Gastroesophageal sphincter (tissue), 4 donors: ENCODE results near the gene C5orf15. TPM values are rescaled to one million over a fixed set of nuclear protein-coding genes. Genes with fewer than 3 reads are reported as not detected.

Experiments
- ATAC-seq: fragments of 150-250 bp; one replicate; pipeline ENCODE4 v1.9.1; 2016; ENCODE audit warnings: mild to moderate bottlenecking, moderate library complexity
- H3K27ac ChIP-seq, 4 donors: fragments of 200-600 bp; sonication (generic) in 3 of 4; 1 replicate in 3 of 4; 2 replicates in 1 of 4; pipeline ENCODE4 v1.5.1; 2016 to 2019
- H3K27me3 ChIP-seq: fragments of 200-600 bp; sonication (generic); one replicate; pipeline ENCODE4 v1.5.1; 2019
- H3K36me3 ChIP-seq, 2 donors: fragments of 200-600 bp; sonication (generic); one replicate each; pipeline ENCODE4 v1.5.1; 2019; ENCODE audit warnings: control low read depth in 1 of 2
- H3K4me1 ChIP-seq, 3 donors: fragments of 200-600 bp; sonication (generic); 1 replicate in 2 of 3; 2 replicates in 1 of 3; pipeline ENCODE4 v1.5.1; 2016 to 2019; ENCODE audit warnings: control low read depth in 2 of 3
- H3K4me3 ChIP-seq, 2 donors: fragments of 200-600 bp; sonication (generic); one replicate each; pipeline ENCODE4 v1.5.1; 2019; ENCODE audit warnings: mild to moderate bottlenecking in 1 of 2, moderate library complexity in 1 of 2
- H3K9me3 ChIP-seq, 3 donors: fragments of 200-600 bp; sonication (generic); one replicate each; pipeline ENCODE4 v1.5.1; 2017 to 2019; ENCODE audit warnings: control low read depth in 2 of 3
- EP300 ChIP-seq: sonication (generic); formaldehyde crosslinking; IDR thresholded peaks from one replicate; pipeline ENCODE4 v1.6.1; 2017; ENCODE audit warnings: antibody characterized with exemption, mild to moderate bottlenecking
- POLR2A ChIP-seq, 2 donors: fragments of 450-650 bp; IDR thresholded peaks; one replicate each; pipeline ENCODE4 v1.6.1; 2017; ENCODE audit warnings: antibody characterized with exemption in 2 of 2, mild to moderate bottlenecking in 2 of 2, moderate library complexity in 1 of 2
- POLR2AphosphoS5 ChIP-seq: sonication (generic); formaldehyde crosslinking; IDR thresholded peaks from one replicate; pipeline ENCODE4 v1.6.1; 2017; ENCODE audit warnings: antibody characterized with exemption
- WGBS, 2 donors: methylation state at CpG; one replicate each; pipeline ENCODE4 v1.1.5; 2018; ENCODE audit warnings: low coverage in 1 of 2; 5-methylcytosine and 5-hydroxymethylcytosine counted together
- total RNA-seq, 4 donors: library from RNA; depleted of rRNA; stranded (reverse); fragments of >200 nt; gene quantifications; one replicate each; pipeline ENCODE4 v1.1.0, GENCODE V29; 2016
- TF ChIP-seq, protein P1 (sequence below), 4 experiments: fragments of 200-600 bp in 2 of 4; fragments of 450-650 bp in 2 of 4; sonication (generic) in 1 of 4; IDR thresholded peaks; one replicate each; pipeline ENCODE4 v1.5.1; 2017 to 2019; ENCODE audit warnings: antibody characterized with exemption in 4 of 4, mild to moderate bottlenecking in 2 of 4, moderate library complexity in 2 of 4

C5orf15 gene
- total RNA-seq, 4 donors from 2014 or later = 22.2 to 38.0 (median 23.2) TPM

DNA sequence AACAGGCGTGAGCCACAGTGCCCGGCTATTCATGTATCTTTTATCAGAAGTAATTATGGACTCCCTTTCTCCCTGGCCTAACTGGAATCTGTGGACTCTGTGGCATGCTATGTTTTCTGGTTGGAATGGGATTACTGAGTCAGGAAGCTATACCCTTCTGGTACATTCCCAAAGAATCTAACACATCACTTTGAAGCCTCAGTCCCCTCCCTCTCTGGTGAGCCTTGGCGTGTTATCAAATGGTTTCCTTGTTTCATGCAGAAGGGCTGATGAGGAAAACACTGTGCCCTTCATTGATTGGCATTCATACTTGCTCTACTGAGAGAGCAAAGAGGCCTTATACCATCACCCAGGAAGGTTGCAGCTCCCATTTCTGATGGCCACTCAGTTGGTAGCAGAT lies 22.9 kb downstream of the C5orf15 start:
- no peak overlapping the region for H3K4me3 ChIP-seq
- no peaks in the 10 kb centered on the region for H3K9me3 ChIP-seq
- H3K27ac ChIP-seq = no peak overlapping the region
- no peak for ATAC-seq
- H3K4me1 ChIP-seq = peaks cover 0 to 12% (median 0%) of the 10 kb centered on the region in 3 donors
- TF ChIP-seq, protein P1, sequence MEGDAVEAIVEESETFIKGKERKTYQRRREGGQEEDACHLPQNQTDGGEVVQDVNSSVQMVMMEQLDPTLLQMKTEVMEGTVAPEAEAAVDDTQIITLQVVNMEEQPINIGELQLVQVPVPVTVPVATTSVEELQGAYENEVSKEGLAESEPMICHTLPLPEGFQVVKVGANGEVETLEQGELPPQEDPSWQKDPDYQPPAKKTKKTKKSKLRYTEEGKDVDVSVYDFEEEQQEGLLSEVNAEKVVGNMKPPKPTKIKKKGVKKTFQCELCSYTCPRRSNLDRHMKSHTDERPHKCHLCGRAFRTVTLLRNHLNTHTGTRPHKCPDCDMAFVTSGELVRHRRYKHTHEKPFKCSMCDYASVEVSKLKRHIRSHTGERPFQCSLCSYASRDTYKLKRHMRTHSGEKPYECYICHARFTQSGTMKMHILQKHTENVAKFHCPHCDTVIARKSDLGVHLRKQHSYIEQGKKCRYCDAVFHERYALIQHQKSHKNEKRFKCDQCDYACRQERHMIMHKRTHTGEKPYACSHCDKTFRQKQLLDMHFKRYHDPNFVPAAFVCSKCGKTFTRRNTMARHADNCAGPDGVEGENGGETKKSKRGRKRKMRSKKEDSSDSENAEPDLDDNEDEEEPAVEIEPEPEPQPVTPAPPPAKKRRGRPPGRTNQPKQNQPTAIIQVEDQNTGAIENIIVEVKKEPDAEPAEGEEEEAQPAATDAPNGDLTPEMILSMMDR (IDR thresholded peaks at IDR 0.05) = no peak
- no peak for TF ChIP-seq POLR2A (IDR thresholded peaks at IDR 0.05)
- TF ChIP-seq POLR2AphosphoS5 = no peak
- TF ChIP-seq EP300 = no peak
- no peaks in the 10 kb centered on the region for H3K36me3 ChIP-seq
- peaks cover 5% of the 10 kb centered on the region for H3K27me3 ChIP-seq
- 93 to 96% methylated on average over 3 of the region's 3 CpGs for WGBS, 2 donors

DNA sequence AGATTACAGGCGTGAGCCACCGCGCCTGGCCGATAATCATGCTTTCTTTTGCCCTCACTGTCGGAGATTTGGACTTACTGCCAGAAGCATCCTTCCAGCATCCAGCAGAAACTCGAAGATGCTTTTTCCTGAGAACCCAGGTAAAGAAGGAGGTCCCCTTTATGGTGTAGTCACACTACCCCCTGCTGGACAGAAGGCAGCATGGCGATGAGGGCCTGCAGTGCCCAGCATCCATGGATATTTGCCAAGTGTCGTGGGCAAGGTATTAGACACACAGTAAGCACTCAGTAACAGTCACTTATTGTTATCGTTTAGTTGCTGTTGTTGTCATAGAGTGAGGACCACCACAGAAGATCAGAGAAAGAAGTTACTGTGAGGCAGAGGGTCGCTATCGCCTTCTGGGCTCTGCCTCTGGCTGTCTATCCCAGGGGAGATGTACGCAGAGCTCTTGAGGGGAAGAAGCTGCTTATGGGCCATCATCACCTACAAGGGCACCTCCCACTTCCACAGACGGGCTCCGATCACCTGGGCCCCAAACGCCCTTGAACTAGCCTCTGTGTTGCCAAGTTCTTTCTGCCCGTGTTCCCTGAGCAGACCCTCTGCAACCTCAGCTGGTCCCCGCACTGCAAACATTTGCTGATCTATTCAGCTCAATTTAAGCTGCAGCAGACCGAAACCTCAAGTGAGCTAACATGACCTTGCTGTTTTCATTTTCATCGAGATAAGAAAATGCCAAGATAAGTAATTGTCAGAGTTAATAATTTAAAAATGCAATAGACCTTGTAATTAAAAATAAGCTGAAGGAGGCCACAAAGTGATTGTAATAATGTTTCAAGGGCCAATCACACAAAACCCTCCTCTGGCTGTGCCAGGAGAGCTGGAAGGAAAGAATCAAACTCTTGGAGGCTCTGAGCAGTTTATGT lies 23.9 kb downstream of the C5orf15 start:
- Histone ChIP-seq H3K4me3 (no peak overlapping the region), H3K27ac (no peak overlapping the region), H3K4me1 (peaks cover 0 to 12% (median 0%) of the 10 kb centered on the region in 3 donors), H3K9me3 (no peaks in the 10 kb centered on the region), H3K36me3 (no peaks in the 10 kb centered on the region), H3K27me3 (peaks cover 5% of the 10 kb centered on the region)
- WGBS, 2 donors = 79 to 88% methylated on average over 4 to 6 of the region's 19 CpGs
- no peak for ATAC-seq
- no peak for TF ChIP-seq POLR2AphosphoS5
- TF ChIP-seq EP300 = no peak
- no peak for TF ChIP-seq POLR2A (IDR thresholded peaks at IDR 0.05)
- TF ChIP-seq, protein P1 (IDR thresholded peaks at IDR 0.05) = peak in 3 of 4 experiments; percentile 20 to 47 (median 26)

- no peak overlapping the region for H3K27ac ChIP-seq
- peaks cover 0 to 12% (median 0%) of the 10 kb centered on the region in 3 donors for H3K4me1 ChIP-seq
- TF ChIP-seq, protein P1 (IDR thresholded peaks at IDR 0.05) = no peak
- no peak for TF ChIP-seq EP300
- TF ChIP-seq POLR2AphosphoS5 = no peak
- TF ChIP-seq POLR2A (IDR thresholded peaks at IDR 0.05) = no peak
- H3K9me3 ChIP-seq = no peaks in the 10 kb centered on the region
- no peak for ATAC-seq
- no peaks in the 10 kb centered on the region for H3K36me3 ChIP-seq
- peaks cover 5% of the 10 kb centered on the region for H3K27me3 ChIP-seq
- 83% methylated on average over 1 of the region's 7 CpGs; no CpG with 5 or more reads in 1 of the 2 donors for WGBS, 2 donors
- H3K4me3 ChIP-seq = no peak overlapping the region
These were observed 25.0 kb downstream of the C5orf15 start for GRCh38 chr5:133943475-133943817.

DNA sequence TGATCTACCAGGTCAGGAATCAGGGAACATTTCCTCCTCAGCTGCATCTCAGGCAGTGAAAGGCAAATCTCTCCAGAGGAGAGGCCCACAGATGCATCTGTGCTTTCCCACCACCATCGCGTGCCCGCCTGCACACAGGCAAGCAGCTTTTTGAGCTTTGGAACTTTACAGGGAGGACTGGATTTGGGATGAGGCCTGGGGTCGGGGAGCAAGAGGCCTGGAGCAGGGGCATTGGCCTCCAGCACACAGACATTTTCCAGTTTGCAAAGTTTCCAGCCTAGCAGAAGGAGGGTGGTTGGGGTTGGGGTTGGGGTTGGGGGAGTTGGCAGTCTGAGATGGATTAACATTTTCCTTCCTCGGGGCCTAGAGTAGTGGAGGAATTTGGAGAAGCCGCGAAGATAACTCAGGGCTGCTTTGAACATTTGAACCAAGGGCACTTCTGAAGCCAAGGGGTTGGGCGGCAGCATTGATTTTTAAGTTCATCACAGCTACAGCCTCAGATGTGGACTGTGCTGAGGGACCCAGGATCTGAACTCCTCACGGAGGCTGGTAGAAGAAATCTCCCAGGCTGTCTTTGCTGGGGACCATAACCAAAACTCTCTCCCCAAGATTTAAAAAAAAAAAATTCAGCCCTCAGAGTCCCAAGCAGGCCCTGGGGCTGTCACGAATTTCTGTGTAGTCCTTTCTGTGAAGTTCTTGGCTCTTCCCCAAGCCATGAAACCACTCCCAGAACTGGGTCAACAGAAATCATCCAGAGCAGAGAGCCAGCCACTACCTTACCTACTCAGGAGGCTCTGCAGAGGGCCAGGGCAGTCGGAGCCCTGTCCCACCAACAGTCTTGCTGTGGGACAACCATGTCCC lies 25.6 kb downstream of the C5orf15 start:
- Histone ChIP-seq H3K27me3 (peaks cover 5% of the 10 kb centered on the region), H3K4me3 (no peak overlapping the region), H3K4me1 (peaks cover 0 to 12% (median 0%) of the 10 kb centered on the region in 3 donors), H3K27ac (no peak overlapping the region), H3K36me3 (no peaks in the 10 kb centered on the region), H3K9me3 (no peaks in the 10 kb centered on the region)
- ATAC-seq = no peak
- WGBS, 2 donors = 73 to 88% methylated on average over 3 of the region's 11 CpGs
- no peak for TF ChIP-seq EP300
- TF ChIP-seq POLR2A (IDR thresholded peaks at IDR 0.05) = no peak
- TF ChIP-seq POLR2AphosphoS5 = no peak
- TF ChIP-seq, protein P1 (IDR thresholded peaks at IDR 0.05) = no peak
